GM18519 (cell line): Measurements from ENCODE around the gene TCF12.

Experiments used
- ATAC-seq: cut with Tn5 transposase; IDR thresholded peaks from one replicate; pipeline ENCODE4 v1.9.1; 2021; ENCODE audit warnings: mild to moderate bottlenecking, moderate library complexity; ENCODE audit not compliant: unreplicated experiment, low FRiP score

TCF12 gene

DNA sequence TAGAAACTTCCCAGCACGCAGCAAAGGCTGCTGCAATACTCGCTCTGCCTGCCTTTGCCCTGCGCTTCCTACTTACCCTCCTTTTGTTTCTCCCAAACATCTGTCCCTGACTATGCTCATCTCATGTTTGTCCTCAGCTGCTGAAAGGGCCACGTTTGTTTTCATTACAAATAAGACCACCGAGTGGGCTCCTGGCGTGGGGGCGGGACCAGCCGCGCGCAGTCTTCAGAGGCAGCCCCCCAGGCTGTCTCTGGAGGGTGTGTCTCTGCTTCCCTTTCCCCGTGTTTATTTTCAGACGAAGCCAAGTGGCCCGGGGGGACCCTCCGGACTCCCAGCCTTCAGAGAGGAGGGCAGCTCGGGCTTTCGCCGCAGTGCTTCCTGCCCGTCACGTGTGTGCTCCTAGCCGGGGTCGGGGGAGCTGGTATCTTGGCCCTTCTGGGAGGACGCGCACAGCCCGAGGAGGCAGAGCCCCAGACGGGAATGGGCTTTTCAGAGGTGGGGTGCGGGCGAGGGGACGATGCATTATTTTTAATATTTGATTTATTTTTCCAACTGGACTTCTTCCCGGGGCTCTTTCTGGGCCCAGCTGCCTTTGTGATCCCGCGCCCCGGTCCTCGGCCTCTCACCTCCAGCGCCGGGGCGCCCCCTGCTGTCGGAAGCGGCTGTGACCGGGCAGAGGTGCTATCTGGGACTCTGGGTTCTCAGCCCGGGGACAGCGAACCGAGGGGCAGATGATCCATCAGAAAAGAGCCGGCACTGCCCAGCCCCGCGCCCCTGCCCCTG is 387.9 kb downstream of the TCF12 start:
- peak; percentile 47 for ATAC-seq

DNA sequence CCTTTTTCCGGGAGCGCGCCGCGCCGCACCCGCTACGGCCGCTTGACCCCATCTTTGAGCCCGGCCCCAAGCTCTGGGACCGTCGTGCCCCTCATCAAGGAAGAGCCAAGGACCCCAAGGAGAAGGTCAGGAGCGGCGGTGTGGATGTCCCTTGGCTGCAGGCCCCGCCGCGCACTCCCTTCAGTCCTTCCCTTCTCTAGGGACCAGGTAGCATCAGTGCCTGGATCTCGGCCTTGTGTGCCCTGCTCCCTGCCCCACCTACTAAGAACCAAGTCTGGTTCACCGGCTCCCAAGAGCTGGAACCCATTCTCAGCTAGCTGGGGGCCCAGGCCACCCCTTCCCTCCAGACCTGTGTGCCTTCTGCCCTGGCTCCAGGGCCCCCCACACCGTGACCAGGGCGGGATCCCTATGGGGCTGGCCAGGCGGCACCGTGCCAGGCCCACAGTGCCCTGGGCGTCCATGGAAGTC is 388.5 kb downstream of the TCF12 start:
- no peak for ATAC-seq

DNA sequence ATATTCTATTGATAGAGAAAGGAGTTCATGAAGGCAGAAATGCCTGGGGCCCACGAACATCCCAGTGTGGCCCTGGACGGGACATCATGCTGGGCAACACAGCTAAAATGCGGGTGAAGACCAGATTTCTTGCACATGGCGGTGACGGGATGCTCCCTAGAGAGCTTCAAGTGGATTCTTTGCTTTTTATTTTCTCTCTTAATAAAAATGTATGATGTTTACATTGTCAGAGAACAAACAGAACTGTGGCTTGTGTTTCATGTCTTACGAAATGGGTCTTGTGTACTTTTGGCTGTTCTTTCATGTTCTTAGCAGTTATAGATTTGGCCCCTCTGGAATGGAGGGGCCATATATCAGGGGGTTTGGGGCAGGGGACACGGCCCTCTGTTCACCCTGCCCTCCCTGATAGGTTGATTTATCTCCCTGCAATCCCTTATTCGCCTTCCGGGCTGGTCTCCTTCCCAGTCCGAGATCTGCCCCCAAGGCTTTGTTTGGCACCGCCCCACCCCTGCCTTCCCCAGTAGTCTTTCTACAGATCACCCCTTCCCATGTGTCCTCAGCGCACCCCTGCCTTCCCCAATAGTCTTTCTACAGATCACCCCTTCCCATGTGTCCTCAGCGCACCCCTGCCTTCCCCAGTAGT is 389.2 kb downstream of the TCF12 start:
- no peak for ATAC-seq

DNA sequence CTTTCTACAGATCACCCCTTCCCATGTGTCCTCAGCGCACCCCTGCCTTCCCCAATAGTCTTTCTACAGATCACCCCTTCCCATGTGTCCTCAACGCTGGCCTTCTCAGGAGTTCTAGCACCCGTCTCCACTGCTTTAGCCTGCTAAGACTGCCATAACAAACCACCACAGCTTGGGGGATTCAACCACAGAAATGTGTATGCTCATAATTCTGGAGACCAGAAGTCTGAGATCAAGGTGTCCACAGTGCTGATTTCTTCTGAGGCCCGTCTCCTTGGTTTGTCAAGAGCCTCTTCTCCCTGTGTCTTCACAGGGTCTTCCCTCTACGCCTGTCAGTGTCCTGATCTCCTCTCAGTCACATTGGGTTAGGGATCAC is 389.7 kb downstream of the TCF12 start:
- ATAC-seq: no peak

DNA sequence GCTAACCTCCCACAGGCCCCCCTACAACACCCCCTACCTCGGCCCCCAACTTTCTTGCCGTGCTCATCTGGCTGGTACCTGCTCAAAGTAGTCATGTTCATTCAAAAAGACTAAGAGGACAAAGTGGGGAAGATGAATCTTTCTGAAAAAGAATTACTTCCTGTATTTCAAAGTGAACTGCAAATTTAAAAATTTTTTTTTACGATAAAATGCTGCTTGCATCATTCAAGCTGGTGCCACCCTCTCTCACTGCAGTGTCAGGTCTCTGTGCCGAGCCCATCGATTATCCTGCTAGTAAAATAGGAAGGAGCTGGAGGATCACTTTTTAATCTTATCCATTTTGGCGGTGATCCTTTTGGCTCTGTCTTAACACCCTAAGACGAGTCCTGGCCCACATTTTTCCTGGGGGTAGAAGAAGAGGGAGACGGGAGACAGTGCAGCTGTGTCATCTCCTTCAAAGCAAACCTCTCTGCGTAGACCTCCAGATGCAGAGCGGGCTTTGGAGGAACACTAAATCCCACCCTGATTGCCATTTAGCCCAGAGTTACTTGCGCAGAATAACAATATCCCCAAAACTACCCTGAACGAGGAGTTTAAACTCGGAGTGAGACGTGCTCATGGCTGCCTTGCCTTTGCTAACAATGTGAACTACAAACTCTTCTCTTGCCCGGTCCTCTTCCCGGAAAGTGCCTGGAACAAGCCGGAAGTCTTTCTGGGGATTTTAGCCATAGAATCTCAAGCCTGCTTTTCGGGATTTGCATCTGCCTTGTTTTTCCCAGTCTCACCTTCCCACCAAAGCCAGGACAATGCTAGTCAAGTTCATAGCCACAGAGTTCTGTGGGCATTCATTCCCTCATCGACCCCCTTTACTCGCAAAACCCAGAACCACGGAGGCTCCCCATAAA is 391.7 kb downstream of the TCF12 start:
- no peak for ATAC-seq

DNA sequence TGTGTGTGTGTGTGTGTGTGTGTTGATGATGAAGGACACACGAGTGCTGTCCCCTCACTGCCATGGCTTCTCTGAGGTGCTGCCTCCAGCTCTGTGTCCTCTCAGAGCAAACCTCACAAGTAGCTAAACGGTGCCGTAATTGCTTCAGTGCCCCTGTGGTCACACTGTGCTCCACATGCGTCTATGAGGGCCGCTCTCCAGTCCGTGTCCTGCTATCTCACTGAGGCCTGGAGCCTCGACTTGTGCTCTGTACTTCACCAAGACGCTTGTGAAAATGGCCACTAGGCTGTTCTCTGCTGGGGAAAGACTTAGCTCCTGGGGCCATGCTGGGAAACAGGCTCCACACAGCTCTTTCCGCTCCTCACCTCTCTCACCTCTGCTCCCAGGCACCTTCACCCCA is 392.4 kb downstream of the TCF12 start:
- ATAC-seq: no peak

DNA sequence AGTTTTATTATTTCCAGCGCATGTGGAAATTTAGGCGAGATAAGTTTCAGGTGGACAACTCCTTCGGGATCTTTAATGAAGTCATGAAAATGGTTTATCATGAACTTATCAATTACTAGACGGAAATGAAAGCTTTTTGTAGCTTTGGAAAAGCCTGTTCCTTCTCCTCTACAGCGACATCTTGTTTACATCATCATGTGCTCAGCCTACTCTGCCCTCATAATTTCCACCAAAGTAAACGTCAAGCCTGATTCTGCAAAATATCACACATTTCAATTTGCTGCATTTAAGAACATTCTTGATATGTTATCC is 393.5 kb downstream of the TCF12 start:
- ATAC-seq: no peak

DNA sequence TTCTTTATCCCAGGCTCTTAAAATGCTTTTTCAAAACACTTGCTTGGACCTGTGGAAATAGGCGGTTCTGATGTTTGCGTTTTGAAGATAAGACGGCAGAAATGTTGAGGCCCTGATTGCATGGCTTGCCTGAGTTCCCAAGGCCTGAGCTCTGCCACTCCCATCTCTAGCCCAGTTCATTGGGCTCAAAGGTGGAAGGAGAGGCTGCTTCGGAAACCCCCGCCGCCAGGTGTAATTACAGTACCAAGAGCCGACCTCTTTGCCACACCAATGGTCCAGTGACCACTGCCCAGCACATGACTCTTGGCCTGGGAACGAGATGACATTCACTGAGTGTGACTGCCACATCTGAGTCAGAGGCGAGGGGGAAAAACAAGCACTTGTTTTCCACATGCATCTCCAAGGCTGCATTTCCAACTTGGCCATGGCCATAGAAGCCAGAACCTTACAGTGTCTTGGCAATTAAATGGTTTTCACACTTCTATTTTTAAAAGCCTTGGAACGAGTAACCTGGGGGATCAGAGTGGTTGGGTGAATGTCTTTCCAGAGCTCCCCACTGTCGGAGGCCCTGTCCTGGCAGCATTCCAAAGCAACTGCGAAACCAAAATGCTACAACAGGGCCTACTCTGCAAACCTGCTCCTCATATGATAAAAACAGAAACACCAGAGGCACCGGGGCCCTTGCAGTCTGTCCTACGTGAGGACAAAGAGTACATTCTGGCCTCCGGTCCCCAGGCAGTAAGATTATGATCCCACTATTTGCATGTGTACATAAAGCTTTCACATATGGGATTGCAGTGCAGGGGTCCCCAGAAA is 394.1 kb downstream of the TCF12 start:
- no peak for ATAC-seq

DNA sequence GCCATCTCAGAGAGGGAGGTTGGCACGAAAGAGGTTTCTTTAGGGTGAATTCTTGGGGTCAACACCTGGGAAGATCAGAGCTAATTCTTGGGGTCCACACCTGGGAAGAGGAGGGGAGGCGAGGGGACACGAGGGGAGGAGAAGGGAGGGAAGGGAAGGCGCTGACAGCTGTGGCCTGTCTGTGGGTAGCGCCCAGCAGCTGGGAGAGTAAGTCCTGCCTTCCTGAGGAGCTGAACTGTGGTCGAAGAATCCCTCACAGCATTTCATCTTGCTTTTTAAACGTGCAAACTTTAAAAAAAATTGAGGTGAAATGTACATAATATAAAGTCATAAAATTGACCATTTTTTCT is 394.7 kb downstream of the TCF12 start:
- no peak for ATAC-seq

DNA sequence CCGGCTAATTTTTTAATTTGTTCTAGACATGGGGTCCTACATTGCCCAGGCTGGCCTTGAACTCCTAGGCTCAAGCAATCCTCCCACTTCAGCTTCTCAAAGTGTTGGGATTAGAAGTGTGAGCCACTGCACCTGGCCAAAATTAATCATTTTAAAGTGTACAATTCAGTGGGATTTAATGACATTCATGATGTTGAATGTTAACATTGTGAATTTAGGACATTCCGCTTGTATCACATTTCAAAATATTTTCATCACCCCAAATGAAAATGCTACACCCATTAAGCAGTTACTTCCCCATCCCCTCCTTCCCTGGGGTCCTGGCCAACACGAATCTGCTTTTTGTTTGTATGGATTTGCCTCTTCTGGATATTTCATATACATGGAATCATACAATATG is 395.8 kb downstream of the TCF12 start:
- ATAC-seq: no peak

DNA sequence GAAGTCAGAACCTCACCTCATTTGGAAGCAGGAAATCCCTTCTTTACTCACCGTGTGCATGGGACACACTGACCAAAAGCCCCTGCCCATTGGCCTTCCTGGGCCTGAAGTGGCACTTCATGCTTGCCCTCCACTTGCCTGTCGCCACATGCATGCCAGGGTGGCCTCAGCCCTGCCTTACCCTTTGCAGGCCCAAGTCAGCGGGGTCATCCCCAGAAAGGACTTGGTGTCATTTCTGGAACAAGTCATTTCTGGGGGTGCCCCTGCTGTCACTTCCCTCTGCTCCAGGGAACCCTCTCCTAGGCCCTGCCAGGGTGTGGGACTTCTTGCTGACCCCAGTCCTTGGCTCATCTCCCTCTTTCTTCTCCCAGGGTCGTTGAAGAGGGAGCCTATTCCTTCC is 398.0 kb downstream of the TCF12 start:
- no peak for ATAC-seq

DNA sequence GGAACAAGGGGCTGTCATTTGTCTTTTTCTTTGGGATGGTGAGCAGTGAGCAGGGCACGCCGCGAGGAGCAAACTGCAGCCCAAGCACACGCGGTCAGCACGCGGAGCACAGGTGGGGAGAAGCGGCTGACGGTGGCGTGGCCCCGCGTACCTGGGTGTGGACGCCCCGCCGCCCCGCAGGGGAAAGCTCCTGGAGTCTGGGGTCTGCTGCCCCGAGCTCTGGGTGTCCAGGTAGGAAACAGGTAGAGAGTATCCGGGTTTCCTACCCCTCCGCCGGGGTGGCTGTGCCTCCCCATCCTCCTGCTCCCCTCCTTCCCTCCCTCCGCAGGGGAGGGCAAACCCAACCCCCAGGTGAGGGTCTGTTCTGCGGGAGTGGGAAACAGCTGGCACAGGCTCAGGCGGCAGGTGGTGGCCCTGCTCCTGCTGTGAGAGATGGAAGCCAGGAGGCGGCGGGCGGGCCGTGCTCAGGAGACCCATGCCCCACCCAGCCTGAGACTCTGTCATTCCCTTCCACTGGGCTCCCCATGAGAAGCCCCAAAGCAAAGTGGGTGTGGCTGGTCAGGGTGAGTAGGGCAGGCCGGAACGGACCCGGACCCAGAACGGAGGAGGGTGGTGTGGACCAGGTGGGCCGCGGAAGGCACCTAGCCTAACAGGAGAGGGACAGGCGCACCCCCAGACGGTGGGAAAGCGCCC is 400.9 kb downstream of the TCF12 start:
- no peak for ATAC-seq

DNA sequence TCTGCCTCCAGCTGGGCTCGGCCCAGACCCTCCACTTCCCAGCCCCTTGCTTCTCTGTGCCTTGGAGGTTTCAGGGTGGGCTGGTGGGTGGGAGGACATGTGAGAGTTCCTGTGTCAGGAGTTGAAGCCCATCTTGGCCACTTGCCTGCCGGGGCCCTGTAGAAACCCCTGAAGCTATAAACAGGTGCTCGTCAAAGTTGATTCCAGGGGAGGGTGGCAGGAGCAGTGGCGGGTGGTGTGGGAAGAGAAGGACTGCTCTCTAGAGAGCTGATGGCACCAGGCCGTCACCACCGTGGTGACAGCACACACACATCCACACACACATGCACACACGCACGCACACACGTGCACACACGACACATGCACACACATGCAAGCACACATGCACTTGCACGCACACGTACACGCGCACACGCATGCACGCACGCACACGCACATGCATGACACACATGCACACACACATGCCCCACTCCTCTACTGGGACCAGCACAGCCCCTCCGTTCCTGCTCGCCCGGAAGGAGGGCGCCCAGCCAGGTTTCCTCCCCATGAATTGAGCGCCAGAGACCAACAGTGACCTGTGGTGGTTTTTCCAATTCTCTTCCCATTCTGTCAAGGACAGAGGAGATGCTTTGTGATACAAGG is 401.6 kb downstream of the TCF12 start:
- ATAC-seq: no peak

DNA sequence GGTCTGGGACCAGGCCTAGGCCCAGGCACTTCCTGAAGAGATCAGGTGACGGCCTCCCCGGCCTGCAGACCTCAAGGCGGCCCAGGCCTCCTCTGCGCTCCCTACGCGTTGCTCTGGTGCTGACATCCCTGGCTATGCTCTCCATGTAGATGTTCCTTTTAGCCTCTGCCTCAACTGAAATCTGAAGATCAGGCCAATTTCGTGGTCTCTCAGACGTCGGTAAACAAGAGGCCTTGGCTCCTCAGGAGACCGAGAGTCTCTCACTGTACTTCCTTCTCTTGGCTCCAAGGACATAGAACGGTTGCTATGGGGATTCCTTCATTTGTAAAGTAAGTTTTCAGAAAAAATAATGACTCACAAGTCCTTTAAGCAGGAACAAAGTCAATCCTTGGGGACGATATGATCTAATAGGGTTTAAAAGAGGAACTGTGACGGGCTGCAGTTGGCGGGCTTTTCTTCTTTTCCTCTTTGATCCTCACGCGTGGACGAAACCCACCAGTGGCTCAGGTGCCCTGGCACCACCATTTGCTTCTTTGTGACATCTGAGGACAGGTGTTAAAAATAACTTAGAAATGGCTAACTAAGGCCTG is 402.3 kb downstream of the TCF12 start:
- no peak for ATAC-seq

DNA sequence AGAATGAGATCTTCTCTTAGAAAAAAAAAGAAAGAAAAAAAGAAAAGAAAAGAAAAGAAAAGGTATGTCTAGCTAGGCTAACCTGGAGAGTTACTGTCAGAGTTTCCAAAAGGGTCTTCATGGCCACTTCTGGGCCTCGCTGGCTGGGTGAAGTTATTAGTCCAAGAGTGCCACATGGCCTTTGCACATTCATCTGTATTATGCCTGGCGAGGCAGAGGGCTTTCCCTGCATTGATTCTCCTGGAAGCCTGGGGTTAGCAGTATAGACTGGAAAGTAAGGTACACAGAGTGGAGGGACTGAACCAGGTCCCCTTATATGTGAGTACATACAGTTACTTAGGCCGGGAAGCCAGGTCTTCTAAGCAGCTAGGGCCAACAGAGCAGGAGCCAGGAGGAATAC is 403.0 kb downstream of the TCF12 start:
- no peak for ATAC-seq

DNA sequence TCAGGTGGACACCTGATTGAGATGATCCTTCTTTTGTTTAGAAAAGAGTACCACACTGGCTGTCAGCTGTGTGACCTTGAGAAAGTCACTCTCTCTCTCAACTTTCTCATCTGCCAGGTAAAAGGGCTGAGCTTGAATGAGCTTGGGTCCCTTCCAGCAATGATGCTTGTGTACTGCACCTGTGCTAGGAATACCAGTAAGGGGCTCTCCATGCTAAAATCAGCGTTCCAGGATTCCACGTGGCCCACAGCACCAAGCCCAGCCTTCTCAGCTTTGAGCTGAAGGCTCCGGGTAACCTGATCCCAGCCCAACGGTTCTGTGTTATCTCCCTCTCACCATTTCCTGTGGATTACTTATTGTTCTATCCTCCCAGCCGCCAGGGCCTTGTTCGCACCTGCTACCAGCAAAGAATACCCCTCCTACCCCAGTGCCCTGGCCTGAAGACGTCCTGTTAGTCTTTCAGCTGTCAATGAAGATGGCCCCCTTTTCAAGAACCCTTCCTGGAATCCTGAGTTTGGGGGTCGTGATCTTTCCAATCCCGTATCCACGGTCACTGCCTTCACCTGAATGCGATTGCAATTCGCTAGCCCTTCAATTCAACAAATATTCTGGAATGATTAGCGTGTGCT is 403.6 kb downstream of the TCF12 start:
- ATAC-seq: no peak

DNA sequence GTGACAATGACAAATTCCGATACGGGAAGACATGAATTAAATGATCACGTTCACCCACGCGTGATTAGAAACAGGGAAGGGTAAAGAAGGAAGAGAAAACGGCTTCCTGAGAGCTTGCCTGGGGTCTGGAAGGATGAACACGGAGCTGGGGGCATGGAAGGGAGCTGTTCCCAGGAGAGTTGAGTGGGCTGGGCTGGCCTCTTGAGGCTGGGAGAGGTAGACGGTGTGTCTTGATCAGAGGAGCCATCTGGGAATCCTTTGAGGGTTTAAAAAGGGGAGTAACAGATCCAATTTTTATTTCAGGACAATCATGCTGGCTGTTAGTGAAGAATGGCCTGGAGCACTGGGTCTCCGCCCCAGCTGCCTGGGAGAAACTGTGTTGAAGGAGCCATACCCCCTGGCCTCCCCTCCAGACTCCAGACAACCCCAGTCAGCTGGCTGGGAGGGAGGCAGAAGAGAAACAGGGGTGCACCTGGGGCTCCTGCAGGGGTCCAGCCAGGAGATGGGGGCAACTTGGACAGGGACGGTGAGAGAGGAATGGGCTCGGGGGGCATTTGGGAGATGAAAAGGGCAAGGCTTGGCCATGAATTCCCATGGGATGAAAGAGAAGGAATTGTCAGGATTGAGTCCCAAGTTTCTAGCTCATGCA is 404.3 kb downstream of the TCF12 start:
- no peak for ATAC-seq

DNA sequence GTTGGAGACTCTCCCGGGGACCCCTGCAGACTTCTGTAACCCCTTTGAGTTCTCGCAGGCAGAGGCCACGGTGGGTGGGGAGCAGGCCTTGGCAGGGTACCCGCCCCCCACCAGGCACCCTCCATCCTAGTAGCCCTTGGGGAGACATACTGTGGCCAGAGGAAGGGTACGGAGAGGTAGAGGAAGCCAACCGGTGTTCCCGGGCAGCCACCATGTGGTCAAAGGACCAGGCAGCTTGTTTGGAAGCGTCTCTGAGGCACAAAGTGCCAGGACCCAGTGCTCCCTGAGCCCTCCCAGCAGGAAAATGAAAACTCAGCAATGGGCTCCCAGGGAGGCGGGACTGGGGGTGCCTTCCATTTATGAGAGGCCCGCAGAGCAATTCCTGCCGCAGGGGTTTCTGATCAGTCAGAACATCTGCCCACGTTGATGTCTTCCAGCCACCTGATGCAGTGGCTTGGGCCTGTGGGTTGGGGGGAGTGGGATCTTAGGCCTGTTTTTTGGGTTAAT is 404.9 kb downstream of the TCF12 start:
- no peak for ATAC-seq
